CD14-positive monocyte (primary cell): ENCODE results near the gene DTYMK. TPM values are rescaled to one million over a fixed set of nuclear protein-coding genes. Genes with fewer than 3 reads are reported as not detected.

ENCODE experiments used
- DNase-seq, 3 donors: peaks; one replicate each; pipeline ENCODE4 v3.0.0-alpha.2; 2011 to 2022
- H2AFZ ChIP-seq: 2 replicates; pipeline ENCODE4 v1.6.0; 2012; ENCODE audit warnings: mild to moderate bottlenecking, low read depth, low read length, inconsistent platforms; ENCODE audit not compliant: insufficient read depth, poor library complexity, severe bottlenecking
- H3K27ac ChIP-seq, 2 donors: 1 replicate in 1 of 2; 2 replicates in 1 of 2; pipeline ENCODE4 v1.5.1; 2012 to 2013; ENCODE audit warnings: low read length in 2 of 2, control low read depth in 1 of 2, inconsistent platforms in 1 of 2, low read depth in 1 of 2, mild to moderate bottlenecking in 1 of 2
- H3K27me3 ChIP-seq, 2 donors: one replicate each; pipeline versions ENCODE4 v1.6.0 to v1.6.1; 2011 to 2013; ENCODE audit warnings: low read length in 2 of 2; ENCODE audit not compliant: control insufficient read depth in 2 of 2, insufficient read depth in 2 of 2
- H3K36me3 ChIP-seq, 2 donors: replicated peaks in 1 of 2; 1 replicate in 1 of 2; 2 replicates in 1 of 2; pipeline versions ENCODE4 v1.5.1 to v1.6.1; 2012 to 2013; ENCODE audit warnings: low read length in 2 of 2, control low read depth in 1 of 2, inconsistent platforms in 1 of 2, mild to moderate bottlenecking in 1 of 2; ENCODE audit not compliant: insufficient read depth in 2 of 2, control insufficient read depth in 1 of 2
- H3K4me1 ChIP-seq, 2 donors: 1 replicate in 1 of 2; 2 replicates in 1 of 2; pipeline versions ENCODE4 v1.5.1 to v1.6.1; 2012 to 2013; ENCODE audit warnings: low read length in 2 of 2, control low read depth in 1 of 2, inconsistent platforms in 1 of 2, mild to moderate bottlenecking in 1 of 2, moderate library complexity in 1 of 2; ENCODE audit not compliant: insufficient read depth in 2 of 2, control insufficient read depth in 1 of 2
- H3K4me2 ChIP-seq: replicated peaks from 2 replicates; pipeline ENCODE3; 2012; ENCODE audit warnings: low read length, moderate library complexity, mild to moderate bottlenecking; ENCODE audit not compliant: poor library complexity, severe bottlenecking; ENCODE audit errors: extremely low read depth
- H3K4me3 ChIP-seq, 3 experiments: fragments of 200-600 bp in 1 of 3; sonication (generic) in 1 of 3; replicated peaks in 1 of 3; 1 replicate in 2 of 3; 2 replicates in 1 of 3; pipeline ENCODE4 v1.5.1; 2011 to 2013; ENCODE audit warnings: low read length in 3 of 3, mild to moderate bottlenecking in 3 of 3, control low read depth in 2 of 3, low read depth in 2 of 3, inconsistent platforms in 1 of 3, moderate library complexity in 1 of 3
- H3K79me2 ChIP-seq: 2 replicates; pipeline ENCODE4 v1.6.0; 2012; ENCODE audit warnings: mild to moderate bottlenecking, control low read depth, inconsistent platforms, low read length, moderate library complexity; ENCODE audit not compliant: insufficient read depth
- H3K9ac ChIP-seq: 2 replicates; pipeline ENCODE4 v1.6.0; 2017; ENCODE audit warnings: low read length, mild to moderate bottlenecking; ENCODE audit not compliant: insufficient read depth, poor library complexity, severe bottlenecking
- H3K9me3 ChIP-seq, 2 donors: replicated peaks in 1 of 2; 1 replicate in 1 of 2; 2 replicates in 1 of 2; pipeline versions ENCODE4 v1.5.1 to v1.6.1; 2012 to 2013; ENCODE audit warnings: low read length in 2 of 2, control low read depth in 1 of 2; ENCODE audit not compliant: control insufficient read depth in 1 of 2, insufficient read depth in 1 of 2
- H4K20me1 ChIP-seq: 2 replicates; pipeline ENCODE4 v1.6.0; 2012; ENCODE audit warnings: mild to moderate bottlenecking, low read length, control low read depth, moderate library complexity; ENCODE audit not compliant: insufficient read depth
- H3K27ac Mint-ChIP-seq, 7 donors: one replicate each; pipeline ENCODE4 v1.8.0; 2020; ENCODE audit warnings: mild to moderate bottlenecking in 7 of 7, mixed read lengths in 7 of 7, moderate library complexity in 6 of 7, inconsistent platforms in 2 of 7
- H3K27me3 Mint-ChIP-seq, 3 donors: one replicate each; pipeline ENCODE4 v1.8.0; 2021 to 2022; ENCODE audit warnings: low read depth in 3 of 3, mild to moderate bottlenecking in 3 of 3, mixed read lengths in 3 of 3, moderate library complexity in 3 of 3, inconsistent platforms in 1 of 3
- H3K36me3 Mint-ChIP-seq, 2 donors: one replicate each; pipeline ENCODE4 v1.8.0; 2020; ENCODE audit warnings: mixed read lengths in 2 of 2, inconsistent platforms in 1 of 2, mild to moderate bottlenecking in 1 of 2
- H3K4me1 Mint-ChIP-seq: one replicate; pipeline ENCODE4 v1.8.0; 2020; ENCODE audit warnings: mild to moderate bottlenecking, mixed read lengths
- H3K4me3 Mint-ChIP-seq, 2 donors: one replicate each; pipeline ENCODE4 v1.8.0; 2020; ENCODE audit warnings: mild to moderate bottlenecking in 2 of 2, mixed read lengths in 2 of 2, moderate library complexity in 1 of 2
- H3K9me3 Mint-ChIP-seq, 7 donors: one replicate each; pipeline ENCODE4 v1.8.0; 2020 to 2022; ENCODE audit warnings: mixed read lengths in 7 of 7, mild to moderate bottlenecking in 6 of 7, moderate library complexity in 6 of 7, inconsistent platforms in 2 of 7
- WGBS: methylation state at CpG from one replicate; pipeline ENCODE4 v1.1.5; 2013; ENCODE audit warnings: missing lambda C conversion rate; ENCODE audit not compliant: insufficient coverage; 5-methylcytosine and 5-hydroxymethylcytosine counted together
- intact Hi-C, 2 donors: fragments of 100-400 bp; cut with micrococcal nuclease; formaldehyde crosslinking; loops; one replicate each; pipeline versions ENCODE4 v1.15.0 to v1.15.1; 2023
- polyA plus RNA-seq, 3 donors: library from polyadenylated mRNA; depleted of rRNA in 1 of 3; unstranded in 2 of 3; stranded (reverse) in 1 of 3; fragments of 300-500 nt in 2 of 3; fragments of >200 nt in 1 of 3; fragmentation: Illumina TruSeq in 2 of 3; gene quantifications; 1 replicate in 2 of 3; 2 replicates in 1 of 3; pipeline ENCODE4 v1.2.3, GENCODE V29; 2012 to 2021
- TF ChIP-seq, protein P1 (sequence below): fragments of 200-600 bp; IDR thresholded peaks from one replicate; pipeline ENCODE4 v1.8.0; 2022; ENCODE audit warnings: antibody characterized with exemption, mild to moderate bottlenecking

DTYMK gene
- polyA plus RNA-seq, 3 donors, result 13.0 to 23.5 (median 18.7) TPM

DNA sequence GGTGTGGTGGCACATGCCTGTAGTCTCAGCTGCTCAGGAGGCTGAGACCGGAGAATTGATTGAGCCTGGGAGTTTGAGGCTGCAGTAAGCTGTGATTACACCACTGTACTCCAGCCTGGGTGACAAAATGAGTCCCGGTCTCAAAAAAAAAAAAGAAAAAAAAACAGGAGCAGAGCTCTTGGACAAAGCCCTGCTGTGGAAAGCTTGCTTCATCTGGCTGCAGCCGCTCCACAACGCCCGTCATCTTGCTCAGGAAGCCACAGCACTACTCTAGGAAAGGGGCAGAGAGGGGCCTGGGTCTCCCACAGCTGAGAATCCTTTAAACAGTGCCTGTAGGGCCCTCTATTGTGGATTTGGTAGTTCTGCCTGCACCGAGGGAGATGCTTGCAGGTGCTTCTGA lies 38.2 kb downstream of the DTYMK start:
- Mint-ChIP-seq H3K9me3 (no peaks in the 10 kb centered on the region), H3K36me3 (peaks cover 45 to 46% of the 10 kb centered on the region in 2 donors), H3K27ac (peak overlapping the region in 1 of 7 donors; percentile 35), H3K4me3 (no peak overlapping the region), H3K27me3 (peaks cover 0 to 4% (median 3%) of the 10 kb centered on the region in 3 donors), H3K4me1 (no peaks in the 10 kb centered on the region)
- H4K20me1 ChIP-seq, result peaks cover 82% of the 10 kb centered on the region
- H2AFZ ChIP-seq, result no peak overlapping the region
- no peak overlapping the region for H3K9ac ChIP-seq
- no peak for DNase-seq
- 90% methylated on average over 6 of the region's 6 CpGs for WGBS
- TF ChIP-seq, protein P1, sequence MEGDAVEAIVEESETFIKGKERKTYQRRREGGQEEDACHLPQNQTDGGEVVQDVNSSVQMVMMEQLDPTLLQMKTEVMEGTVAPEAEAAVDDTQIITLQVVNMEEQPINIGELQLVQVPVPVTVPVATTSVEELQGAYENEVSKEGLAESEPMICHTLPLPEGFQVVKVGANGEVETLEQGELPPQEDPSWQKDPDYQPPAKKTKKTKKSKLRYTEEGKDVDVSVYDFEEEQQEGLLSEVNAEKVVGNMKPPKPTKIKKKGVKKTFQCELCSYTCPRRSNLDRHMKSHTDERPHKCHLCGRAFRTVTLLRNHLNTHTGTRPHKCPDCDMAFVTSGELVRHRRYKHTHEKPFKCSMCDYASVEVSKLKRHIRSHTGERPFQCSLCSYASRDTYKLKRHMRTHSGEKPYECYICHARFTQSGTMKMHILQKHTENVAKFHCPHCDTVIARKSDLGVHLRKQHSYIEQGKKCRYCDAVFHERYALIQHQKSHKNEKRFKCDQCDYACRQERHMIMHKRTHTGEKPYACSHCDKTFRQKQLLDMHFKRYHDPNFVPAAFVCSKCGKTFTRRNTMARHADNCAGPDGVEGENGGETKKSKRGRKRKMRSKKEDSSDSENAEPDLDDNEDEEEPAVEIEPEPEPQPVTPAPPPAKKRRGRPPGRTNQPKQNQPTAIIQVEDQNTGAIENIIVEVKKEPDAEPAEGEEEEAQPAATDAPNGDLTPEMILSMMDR, result no peak
- intact Hi-C loops, result no loop called here
- no peak overlapping the region for H3K4me2 ChIP-seq
- H3K36me3 ChIP-seq, result peaks cover 32 to 49% of the 10 kb centered on the region in 2 donors
- H3K9me3 ChIP-seq, result no peaks in the 10 kb centered on the region
- no peak overlapping the region for H3K27ac ChIP-seq
- no peak overlapping the region for H3K4me3 ChIP-seq
- H3K4me1 ChIP-seq, result no peaks in the 10 kb centered on the region
- no peaks in the 10 kb centered on the region for H3K27me3 ChIP-seq
- H3K79me2 ChIP-seq, result peaks cover 74% of the 10 kb centered on the region

DNA sequence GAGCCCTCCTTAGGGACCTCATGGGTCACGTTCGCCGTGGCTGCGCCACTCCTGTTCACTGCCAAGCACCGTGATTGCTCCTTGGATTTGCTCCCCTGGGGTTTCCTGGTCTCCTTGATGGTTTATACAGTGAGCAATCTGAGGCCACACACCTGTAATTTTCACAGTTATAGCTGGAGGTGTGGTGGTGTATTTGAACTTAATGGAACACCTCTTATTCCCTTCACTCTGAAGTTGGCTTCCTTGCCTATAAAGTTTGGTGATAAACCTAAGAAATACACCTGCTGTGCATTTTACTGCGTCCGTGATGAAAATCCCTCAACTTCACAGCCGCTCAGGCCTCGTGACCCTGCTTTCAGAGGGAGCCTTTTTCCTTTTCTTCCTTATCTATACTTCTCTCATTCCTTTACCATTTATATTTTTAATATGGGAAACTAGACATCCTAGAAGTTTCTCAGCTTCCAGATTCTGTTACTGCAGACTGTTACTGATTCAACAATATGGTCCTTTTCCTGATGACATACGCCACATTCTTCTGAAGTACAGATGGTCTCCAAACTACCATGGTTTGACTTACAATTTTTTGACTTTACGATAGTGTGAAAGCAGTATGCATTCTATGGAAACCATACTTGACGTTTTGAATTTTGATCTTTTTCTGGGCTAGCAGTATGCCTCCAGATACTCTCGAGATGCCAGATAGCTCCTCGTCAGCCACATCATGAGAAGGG lies 40.5 kb downstream of the DTYMK start:
- Histone ChIP-seq H3K4me3 (no peak overlapping the region), H3K27me3 (no peaks in the 10 kb centered on the region), H4K20me1 (peaks cover 97% of the 10 kb centered on the region), H3K27ac (no peak overlapping the region), H3K36me3 (peaks cover 9 to 25% of the 10 kb centered on the region in 2 donors), H3K4me1 (no peaks in the 10 kb centered on the region), H3K79me2 (peaks cover 89% of the 10 kb centered on the region), H2AFZ (no peak overlapping the region), H3K9ac (no peak overlapping the region), H3K9me3 (no peaks in the 10 kb centered on the region), H3K4me2 (no peak overlapping the region)
- Mint-ChIP-seq H3K4me1 (peaks cover 7% of the 10 kb centered on the region), H3K9me3 (no peaks in the 10 kb centered on the region), H3K27me3 (peaks cover 0 to 4% (median 2%) of the 10 kb centered on the region in 3 donors), H3K27ac (no peak overlapping the region), H3K4me3 (no peak overlapping the region), H3K36me3 (peaks cover 25 to 31% of the 10 kb centered on the region in 2 donors)
- intact Hi-C loops, result no loop called here
- TF ChIP-seq, protein P1, result no peak
- 98% methylated on average over 8 of the region's 14 CpGs for WGBS
- no peak for DNase-seq
